ENCODE results near the gene ZNF474.

Gene ZNF474

GRCh38 chr5:122183098-122183787 lies 53.9 kb downstream of the ZNF474 start:
- no peak for DNase-seq

GRCh38 chr5:122183788-122184170 lies 54.4 kb downstream of the ZNF474 start:
- no peak for DNase-seq

GRCh38 chr5:122184676-122185255 lies 55.4 kb downstream of the ZNF474 start:
- DNase-seq, result no peak

- no peak for DNase-seq
Observed at GRCh38 chr5:122187426-122187825, 58.1 kb downstream of the ZNF474 start.

GRCh38 chr5:122190156-122190555 lies 60.8 kb downstream of the ZNF474 start:
- no peak for DNase-seq

GRCh38 chr5:122192497-122193496 lies 63.5 kb downstream of the ZNF474 start:
- peak in 1 of 2 donors; percentile 17 for DNase-seq

GRCh38 chr5:122195802-122196394 lies 66.6 kb downstream of the ZNF474 start:
- no peak for DNase-seq

GRCh38 chr5:122199146-122199545 lies 69.8 kb downstream of the ZNF474 start:
- no peak for DNase-seq

GRCh38 chr5:122200450-122200849 lies 71.1 kb downstream of the ZNF474 start:
- DNase-seq, result no peak

GRCh38 chr5:122200865-122201264 lies 71.5 kb downstream of the ZNF474 start:
- DNase-seq, result no peak

- no peak for DNase-seq
Observed at GRCh38 chr5:122201365-122201764, 72.0 kb downstream of the ZNF474 start.

GRCh38 chr5:122202952-122203351 lies 73.6 kb downstream of the ZNF474 start:
- no peak for DNase-seq

Measured in CD4-positive, alpha-beta T cell treated with Interleukin-1 beta for 1 hour (primary cell).